OCI-LY1 (cell line): ENCODE results near the gene USP40.

Experiments used
- CTCF ChIP-seq: fragments of 200-600 bp; sonication (generic), shearing (Covaris generic); IDR thresholded peaks from 2 replicates; pipeline ENCODE4 v1.5.1; 2017; ENCODE audit warnings: mild to moderate bottlenecking, antibody characterized with exemption, low read length, moderate library complexity, mixed read lengths
- EZH2 ChIP-seq: fragments of 200-600 bp; sonication (generic), shearing (Covaris generic); IDR thresholded peaks from 2 replicates; pipeline ENCODE4 v1.8.0; 2017; ENCODE audit warnings: borderline replicate concordance, mixed run types, mild to moderate bottlenecking, antibody characterized with exemption, low read length, moderate library complexity, mixed read lengths

GRCh38 chr2:233464531-233465240, 101.9 kb downstream of the USP40 start:
- TF ChIP-seq EZH2 = no peak
- no peak for TF ChIP-seq CTCF
